HCT116 (cell line): ENCODE data around the gene EIF4E1B. TPM values are rescaled to one million over a fixed set of nuclear protein-coding genes. Genes with fewer than 3 reads are reported as not detected.

ENCODE experiments used
- CBX3 ChIP-seq: IDR thresholded peaks from 2 replicates; pipeline ENCODE4 v1.6.1; 2012; ENCODE audit warnings: low read depth
- CEBPB ChIP-seq: IDR thresholded peaks from 2 replicates; pipeline ENCODE4 v1.6.1; 2012; ENCODE audit warnings: low read depth
- EGR1 ChIP-seq: IDR thresholded peaks from 2 replicates; pipeline ENCODE4 v1.6.1; 2012; ENCODE audit warnings: low read depth
- ELF1 ChIP-seq: IDR thresholded peaks from 2 replicates; pipeline ENCODE4 v1.6.1; 2012; ENCODE audit warnings: low read depth, borderline replicate concordance
- EZH2phosphoT487 ChIP-seq: fragments of 200-600 bp; IDR thresholded peaks from 2 replicates; pipeline ENCODE4 v1.6.1; 2018; ENCODE audit warnings: antibody characterized with exemption, borderline replicate concordance
- JUND ChIP-seq: IDR thresholded peaks from 2 replicates; pipeline ENCODE4 v1.6.1; 2012
- POLR2A ChIP-seq: IDR thresholded peaks from 2 replicates; pipeline ENCODE4 v1.7.0; 2011; ENCODE audit warnings: borderline replicate concordance; ENCODE audit not compliant: insufficient read depth, insufficient read length; ENCODE audit errors: extremely low read depth
- POLR2AphosphoS5 ChIP-seq: IDR thresholded peaks from 2 replicates; pipeline ENCODE4 v1.6.1; 2011; ENCODE audit warnings: mild to moderate bottlenecking, low read depth, low read length, moderate library complexity
- RAD21 ChIP-seq: IDR thresholded peaks from 2 replicates; pipeline ENCODE4 v1.6.1; 2012; ENCODE audit warnings: low read depth, mild to moderate bottlenecking
- SIN3A ChIP-seq: IDR thresholded peaks from 2 replicates; pipeline ENCODE4 v1.6.1; 2012; ENCODE audit warnings: low read depth
- SP1 ChIP-seq: IDR thresholded peaks from 2 replicates; pipeline ENCODE4 v1.6.1; 2012; ENCODE audit warnings: low read depth
- TCF7L2 ChIP-seq: IDR thresholded peaks from 2 replicates; pipeline ENCODE4 v1.7.0; 2011; ENCODE audit warnings: borderline replicate concordance, inconsistent platforms; ENCODE audit not compliant: insufficient read depth, insufficient read length; ENCODE audit errors: extremely low read depth
- ZFX ChIP-seq: fragments of 450-650 bp; IDR thresholded peaks from 2 replicates; pipeline ENCODE4 v1.6.1; 2017
- ZNF274 ChIP-seq: fragments of 200-500 bp; sonication (Bioruptor generic); IDR thresholded peaks from 2 replicates; pipeline ENCODE4 v1.6.1; 2014; ENCODE audit warnings: mild to moderate bottlenecking, low read depth, low read length, inconsistent platforms
- total RNA-seq: library from RNA; stranded (reverse); gene quantifications from one replicate; pipeline ENCODE4 v1.2.1, GENCODE V29; 2021; ENCODE audit not compliant: unreplicated experiment
- TF ChIP-seq, protein P1 (sequence below): IDR thresholded peaks from 2 replicates; pipeline ENCODE4 v1.6.1; 2012; ENCODE audit warnings: low read depth
- TF ChIP-seq, protein P2 (sequence below): IDR thresholded peaks from 2 replicates; pipeline ENCODE4 v1.6.1; 2012

EIF4E1B gene
- total RNA-seq, 1 experiment from 2014 or later = 0.07 TPM

DNA sequence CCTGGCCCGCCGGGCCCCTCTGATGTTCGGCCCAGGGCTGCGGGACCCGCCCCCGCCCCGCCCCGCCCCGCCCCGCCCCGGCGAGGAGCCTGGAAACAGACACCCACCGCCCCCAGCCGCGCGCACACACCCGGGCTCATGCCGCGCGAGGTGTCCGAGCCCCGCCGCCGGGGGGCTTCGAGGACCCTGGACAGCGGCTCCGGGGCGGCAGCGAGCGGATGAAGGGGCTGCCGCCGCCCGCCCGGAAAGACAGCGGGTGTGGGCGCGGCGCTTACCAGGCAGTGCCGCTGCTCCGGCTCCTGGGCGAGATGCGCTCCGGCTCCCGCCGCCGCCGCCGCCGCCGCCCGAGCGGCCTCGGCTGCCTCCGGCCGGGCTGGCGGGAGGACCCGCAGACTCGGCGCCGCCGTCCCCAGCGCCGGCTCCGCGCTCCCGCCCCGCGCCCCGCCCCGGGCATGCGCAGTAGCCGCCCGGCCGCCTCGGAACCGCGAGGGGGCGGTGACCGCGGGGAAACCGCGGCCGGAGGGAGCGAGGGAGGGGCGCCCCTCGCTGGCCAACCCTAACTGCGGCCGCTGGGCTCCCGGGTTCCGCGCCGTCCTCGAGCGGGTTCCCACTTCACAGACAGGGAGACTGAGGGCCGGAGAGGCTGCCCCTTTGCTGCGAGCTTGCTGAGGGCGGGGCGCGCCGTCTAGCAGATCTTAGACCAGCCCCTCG lies 20.6 kb upstream of the EIF4E1B start, which contains the start of gene GPRIN1 (continued):
- TF ChIP-seq, protein P1, sequence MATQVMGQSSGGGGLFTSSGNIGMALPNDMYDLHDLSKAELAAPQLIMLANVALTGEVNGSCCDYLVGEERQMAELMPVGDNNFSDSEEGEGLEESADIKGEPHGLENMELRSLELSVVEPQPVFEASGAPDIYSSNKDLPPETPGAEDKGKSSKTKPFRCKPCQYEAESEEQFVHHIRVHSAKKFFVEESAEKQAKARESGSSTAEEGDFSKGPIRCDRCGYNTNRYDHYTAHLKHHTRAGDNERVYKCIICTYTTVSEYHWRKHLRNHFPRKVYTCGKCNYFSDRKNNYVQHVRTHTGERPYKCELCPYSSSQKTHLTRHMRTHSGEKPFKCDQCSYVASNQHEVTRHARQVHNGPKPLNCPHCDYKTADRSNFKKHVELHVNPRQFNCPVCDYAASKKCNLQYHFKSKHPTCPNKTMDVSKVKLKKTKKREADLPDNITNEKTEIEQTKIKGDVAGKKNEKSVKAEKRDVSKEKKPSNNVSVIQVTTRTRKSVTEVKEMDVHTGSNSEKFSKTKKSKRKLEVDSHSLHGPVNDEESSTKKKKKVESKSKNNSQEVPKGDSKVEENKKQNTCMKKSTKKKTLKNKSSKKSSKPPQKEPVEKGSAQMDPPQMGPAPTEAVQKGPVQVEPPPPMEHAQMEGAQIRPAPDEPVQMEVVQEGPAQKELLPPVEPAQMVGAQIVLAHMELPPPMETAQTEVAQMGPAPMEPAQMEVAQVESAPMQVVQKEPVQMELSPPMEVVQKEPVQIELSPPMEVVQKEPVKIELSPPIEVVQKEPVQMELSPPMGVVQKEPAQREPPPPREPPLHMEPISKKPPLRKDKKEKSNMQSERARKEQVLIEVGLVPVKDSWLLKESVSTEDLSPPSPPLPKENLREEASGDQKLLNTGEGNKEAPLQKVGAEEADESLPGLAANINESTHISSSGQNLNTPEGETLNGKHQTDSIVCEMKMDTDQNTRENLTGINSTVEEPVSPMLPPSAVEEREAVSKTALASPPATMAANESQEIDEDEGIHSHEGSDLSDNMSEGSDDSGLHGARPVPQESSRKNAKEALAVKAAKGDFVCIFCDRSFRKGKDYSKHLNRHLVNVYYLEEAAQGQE = no peak; the same call in 1 of the 2 replicates
- TF ChIP-seq EGR1 (peak; percentile 51; the same call in 1 of the 2 replicates), POLR2A (no peak), TCF7L2 (peak; percentile 6), EZH2phosphoT487 (no peak), CEBPB (no peak), ZFX (0 out of 2 replicates have a peak, but pooled peaks have one; percentile 16), SIN3A (no peak), JUND (no peak), POLR2AphosphoS5 (peak; percentile 59), ELF1 (no peak), ZNF274 (no peak), CBX3 (no peak), RAD21 (peak; percentile 57), SP1 (no peak)
- TF ChIP-seq, protein P2, sequence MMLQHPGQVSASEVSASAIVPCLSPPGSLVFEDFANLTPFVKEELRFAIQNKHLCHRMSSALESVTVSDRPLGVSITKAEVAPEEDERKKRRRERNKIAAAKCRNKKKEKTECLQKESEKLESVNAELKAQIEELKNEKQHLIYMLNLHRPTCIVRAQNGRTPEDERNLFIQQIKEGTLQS = no peak
